RWPE2 (cell line): ENCODE data around the gene LRRN3.
A peak's percentile ranks its signal among the peaks of the same experiment; 100 is the strongest.

ENCODE experiments used
- ATAC-seq: fragments of 200-7000 bp; cut with Tn5 transposase; 3 replicates; pipeline ENCODE4 v1.9.1; 2021; ENCODE audit warnings: low read depth
- DNase-seq: peaks from one replicate; pipeline ENCODE4 v3.0.0-alpha.2; 2020; ENCODE audit warnings: low spot score
- H3K27ac ChIP-seq: fragments of 450-650 bp; 2 replicates; pipeline ENCODE4 v1.5.1; 2017; ENCODE audit warnings: mild to moderate bottlenecking; ENCODE audit not compliant: poor library complexity, severe bottlenecking
- H3K27me3 ChIP-seq: fragments of 250-450 bp; sonication (Bioruptor Pico); 2 replicates; pipeline ENCODE4 v1.5.1; 2021; ENCODE audit warnings: mild to moderate bottlenecking, moderate library complexity; ENCODE audit not compliant: insufficient read depth, poor library complexity, severe bottlenecking
- H3K36me3 ChIP-seq: fragments of 250-450 bp; sonication (Bioruptor Pico); 2 replicates; pipeline ENCODE4 v1.5.1; 2020; ENCODE audit warnings: low read depth, mild to moderate bottlenecking, moderate library complexity
- H3K4me1 ChIP-seq: fragments of 250-450 bp; sonication (Bioruptor Pico); 2 replicates; pipeline ENCODE4 v1.5.1; 2021; ENCODE audit warnings: mild to moderate bottlenecking, moderate library complexity; ENCODE audit not compliant: insufficient read depth, poor library complexity, severe bottlenecking
- H3K4me3 ChIP-seq: fragments of 250-450 bp; sonication (Bioruptor Pico); 2 replicates; pipeline ENCODE4 v1.5.1; 2021; ENCODE audit warnings: mild to moderate bottlenecking, moderate library complexity; ENCODE audit not compliant: severe bottlenecking
- H3K9me3 ChIP-seq: fragments of 250-450 bp; sonication (Bioruptor Pico); 2 replicates; pipeline ENCODE4 v1.5.1; 2021; ENCODE audit warnings: mild to moderate bottlenecking, moderate library complexity; ENCODE audit not compliant: severe bottlenecking
- TF ChIP-seq, protein P1 (sequence below): fragments of 450-650 bp; IDR thresholded peaks from one replicate; pipeline ENCODE4 v1.5.1; 2017; ENCODE audit warnings: mild to moderate bottlenecking, moderate library complexity; ENCODE audit not compliant: poor library complexity, severe bottlenecking

Gene LRRN3

DNA sequence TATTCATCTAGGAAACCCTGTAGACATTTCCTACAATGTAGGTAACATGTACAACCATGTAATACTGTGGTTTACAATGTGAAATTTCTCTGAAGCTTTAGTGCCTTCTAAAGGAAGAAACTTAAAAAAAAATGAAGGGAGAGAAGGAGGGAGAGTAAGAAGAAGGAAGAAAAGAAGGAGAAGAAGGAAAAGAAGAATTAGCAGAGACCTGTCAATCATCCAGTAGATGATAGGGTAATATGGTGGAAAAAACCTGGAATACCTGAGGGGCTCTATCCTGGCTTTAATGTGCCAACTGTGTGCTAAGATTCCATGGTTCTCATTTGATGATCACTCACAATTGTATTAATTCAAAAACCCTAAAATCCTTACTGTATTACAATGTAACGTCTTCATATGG, 2.6 kb upstream of the LRRN3 start:
- H3K27ac ChIP-seq: no peak overlapping the region
- TF ChIP-seq, protein P1, sequence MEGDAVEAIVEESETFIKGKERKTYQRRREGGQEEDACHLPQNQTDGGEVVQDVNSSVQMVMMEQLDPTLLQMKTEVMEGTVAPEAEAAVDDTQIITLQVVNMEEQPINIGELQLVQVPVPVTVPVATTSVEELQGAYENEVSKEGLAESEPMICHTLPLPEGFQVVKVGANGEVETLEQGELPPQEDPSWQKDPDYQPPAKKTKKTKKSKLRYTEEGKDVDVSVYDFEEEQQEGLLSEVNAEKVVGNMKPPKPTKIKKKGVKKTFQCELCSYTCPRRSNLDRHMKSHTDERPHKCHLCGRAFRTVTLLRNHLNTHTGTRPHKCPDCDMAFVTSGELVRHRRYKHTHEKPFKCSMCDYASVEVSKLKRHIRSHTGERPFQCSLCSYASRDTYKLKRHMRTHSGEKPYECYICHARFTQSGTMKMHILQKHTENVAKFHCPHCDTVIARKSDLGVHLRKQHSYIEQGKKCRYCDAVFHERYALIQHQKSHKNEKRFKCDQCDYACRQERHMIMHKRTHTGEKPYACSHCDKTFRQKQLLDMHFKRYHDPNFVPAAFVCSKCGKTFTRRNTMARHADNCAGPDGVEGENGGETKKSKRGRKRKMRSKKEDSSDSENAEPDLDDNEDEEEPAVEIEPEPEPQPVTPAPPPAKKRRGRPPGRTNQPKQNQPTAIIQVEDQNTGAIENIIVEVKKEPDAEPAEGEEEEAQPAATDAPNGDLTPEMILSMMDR: no peak
- H3K4me1 ChIP-seq: no peaks in the 10 kb centered on the region
- no peak overlapping the region for H3K4me3 ChIP-seq
- DNase-seq (no peak), ATAC-seq (no peak)
- H3K36me3 ChIP-seq: no peaks in the 10 kb centered on the region
- H3K27me3 ChIP-seq: no peaks in the 10 kb centered on the region
- no peaks in the 10 kb centered on the region for H3K9me3 ChIP-seq

DNA sequence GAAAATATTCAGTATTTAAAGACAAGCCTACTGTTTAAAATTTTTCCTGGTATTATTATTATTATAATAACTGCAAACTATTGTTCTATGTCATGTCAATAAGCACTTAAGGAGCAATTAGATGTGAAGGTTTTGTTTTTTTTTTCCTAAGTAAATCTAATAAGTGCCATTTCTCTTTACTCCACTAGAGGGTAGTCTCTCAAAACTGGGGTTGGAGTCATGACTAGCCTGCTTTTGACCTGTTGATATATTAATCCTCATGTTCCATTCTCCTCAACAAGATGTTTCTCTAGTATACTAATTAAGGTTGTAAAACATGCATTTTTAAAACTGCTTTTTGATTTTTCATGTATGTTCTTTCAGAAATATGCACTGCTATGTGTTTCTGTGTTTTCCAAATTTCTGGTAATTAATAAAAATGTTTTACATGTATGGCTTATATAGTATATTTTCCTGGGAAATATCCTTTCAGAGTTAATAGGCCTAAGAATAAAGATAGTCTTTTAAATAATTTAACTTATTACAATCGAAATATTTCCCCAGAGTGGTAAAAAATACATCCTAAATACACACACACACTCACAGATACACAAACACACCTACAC, 1.0 kb upstream of the LRRN3 start:
- H3K27me3 ChIP-seq: no peaks in the 10 kb centered on the region
- ATAC-seq (no peak; the same call in 2 of the 3 replicates), DNase-seq (no peak)
- H3K27ac ChIP-seq: no peak overlapping the region
- TF ChIP-seq, protein P1: peak; percentile 88
- no peaks in the 10 kb centered on the region for H3K4me1 ChIP-seq
- no peaks in the 10 kb centered on the region for H3K36me3 ChIP-seq
- H3K4me3 ChIP-seq: no peak overlapping the region
- no peaks in the 10 kb centered on the region for H3K9me3 ChIP-seq

DNA sequence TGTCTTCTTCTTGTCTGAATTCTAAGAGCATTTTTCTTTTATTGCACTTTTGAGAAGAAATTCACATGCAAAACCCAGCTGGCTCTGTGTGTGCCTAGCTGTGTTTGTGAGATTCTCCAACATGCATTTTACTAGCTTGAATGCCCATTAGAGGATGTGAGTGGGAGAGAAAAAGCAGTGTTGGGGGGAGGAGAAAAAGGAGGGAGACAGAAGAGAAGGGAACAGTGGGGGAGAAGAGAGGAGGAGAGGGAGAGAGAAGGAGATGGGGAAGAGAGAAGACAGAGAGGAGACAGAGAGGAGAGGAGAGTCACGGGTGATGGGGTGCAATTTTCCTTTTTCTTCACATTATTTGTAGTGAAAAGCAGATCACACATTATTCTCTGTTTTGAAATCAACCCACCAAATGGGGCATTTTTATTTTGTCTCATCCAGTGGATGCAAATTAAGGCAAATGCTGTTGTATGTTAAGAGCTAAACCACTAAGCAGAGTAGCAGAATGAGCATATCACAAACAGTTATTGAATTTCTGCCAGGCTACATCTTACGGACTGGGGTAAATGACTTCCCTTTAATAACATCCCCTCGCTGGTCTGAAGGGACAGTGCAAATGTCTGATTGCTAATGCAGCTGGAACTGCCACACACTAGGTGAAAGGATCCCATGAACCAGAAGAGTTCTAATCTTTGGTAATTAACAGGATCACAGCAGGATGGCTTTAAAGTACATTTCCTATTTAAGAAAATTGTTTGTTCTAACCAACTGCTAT, 849 bp downstream of the LRRN3 start:
- H3K4me3 ChIP-seq: no peak overlapping the region
- ATAC-seq: no peak
- no peak for DNase-seq

DNA sequence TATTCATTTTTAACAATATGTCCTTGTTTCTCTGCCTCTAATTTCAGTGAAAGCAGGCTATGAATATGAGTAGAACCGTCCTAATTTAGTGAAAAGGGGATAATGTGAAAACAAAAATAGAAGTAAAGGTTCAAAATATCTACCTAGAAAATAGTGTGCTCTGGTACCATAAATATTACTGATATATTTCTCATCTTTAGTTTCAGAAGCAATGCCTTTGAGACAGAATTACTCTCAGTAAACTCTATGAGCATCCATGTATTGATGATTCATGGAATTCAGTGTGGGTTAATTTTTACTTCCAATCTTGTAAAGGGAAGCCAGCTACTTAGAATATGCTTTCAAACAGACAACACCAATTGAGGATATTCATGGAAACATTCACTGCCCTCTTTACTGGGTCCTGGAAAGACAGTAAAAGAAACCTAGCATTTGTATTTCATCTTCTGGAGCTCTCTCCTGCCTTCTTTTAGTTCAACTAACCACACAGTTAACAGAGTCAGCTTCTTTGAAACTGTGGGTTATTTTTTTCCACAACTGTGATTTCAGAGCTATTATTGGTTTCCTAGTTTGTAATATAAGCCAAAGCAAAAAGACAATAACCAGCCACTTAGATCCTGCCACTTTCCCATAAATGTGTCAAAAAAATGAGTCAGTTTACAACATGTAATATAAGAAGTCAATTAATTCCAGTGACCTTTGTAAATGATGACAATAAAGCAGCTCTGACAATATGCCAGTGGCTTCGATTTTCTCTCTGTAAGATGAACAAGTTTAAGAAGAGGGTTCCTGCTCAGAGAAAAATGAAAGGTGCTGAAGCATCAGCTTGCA, 1.7 kb downstream of the LRRN3 start:
- ATAC-seq (no peak), DNase-seq (no peak)
- Histone ChIP-seq H3K9me3 (no peaks in the 10 kb centered on the region), H3K4me1 (no peaks in the 10 kb centered on the region), H3K4me3 (no peak overlapping the region), H3K36me3 (no peaks in the 10 kb centered on the region), H3K27me3 (no peaks in the 10 kb centered on the region), H3K27ac (no peak overlapping the region)
- TF ChIP-seq, protein P1: no peak

More for the DNA sequence above, 849 bp downstream of the LRRN3 start:
- no peaks in the 10 kb centered on the region for H3K27me3 ChIP-seq
- H3K9me3 ChIP-seq: no peaks in the 10 kb centered on the region
- no peaks in the 10 kb centered on the region for H3K36me3 ChIP-seq
- no peak overlapping the region for H3K27ac ChIP-seq
- TF ChIP-seq, protein P1: no peak
- no peaks in the 10 kb centered on the region for H3K4me1 ChIP-seq
